WI38 (cell line): ENCODE measurements around the gene ZFR.
"Not testable (repeated sequence)": the region's sequence is repeated elsewhere in the genome, so short reads cannot be mapped to it uniquely, and the experiment has no call there.

Experiments used
- H3K4me3 ChIP-seq: 2 replicates; pipeline ENCODE4 v1.5.1; 2011; ENCODE audit warnings: low read depth, mild to moderate bottlenecking, control low read depth, low read length
- TF ChIP-seq, protein P1 (sequence below): IDR thresholded peaks from 2 replicates; pipeline ENCODE4 v1.5.1; 2012; ENCODE audit warnings: low read depth, mild to moderate bottlenecking, control low read depth, low read length

ZFR gene

DNA sequence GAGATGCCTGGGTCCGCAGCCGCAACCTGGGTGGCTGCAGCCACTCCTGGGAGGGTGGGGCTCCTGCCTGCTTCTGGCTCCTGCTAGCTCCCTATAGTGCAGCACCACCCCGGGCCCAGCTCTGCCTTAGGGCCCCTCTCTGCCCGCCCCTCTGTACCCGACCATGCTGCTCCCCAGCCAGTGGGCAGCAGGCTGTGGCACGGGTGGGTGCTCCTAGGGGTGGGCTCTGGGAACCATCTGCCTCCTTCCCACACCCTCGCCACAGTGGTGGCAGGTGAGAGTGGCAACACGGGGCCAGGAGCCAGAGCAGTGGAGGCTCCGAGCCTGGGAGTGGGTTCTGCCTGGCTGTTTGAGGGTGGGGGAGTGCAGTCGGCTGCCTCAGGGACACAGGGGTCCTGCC lies 124.0 kb downstream of the ZFR start:
- TF ChIP-seq, protein P1, sequence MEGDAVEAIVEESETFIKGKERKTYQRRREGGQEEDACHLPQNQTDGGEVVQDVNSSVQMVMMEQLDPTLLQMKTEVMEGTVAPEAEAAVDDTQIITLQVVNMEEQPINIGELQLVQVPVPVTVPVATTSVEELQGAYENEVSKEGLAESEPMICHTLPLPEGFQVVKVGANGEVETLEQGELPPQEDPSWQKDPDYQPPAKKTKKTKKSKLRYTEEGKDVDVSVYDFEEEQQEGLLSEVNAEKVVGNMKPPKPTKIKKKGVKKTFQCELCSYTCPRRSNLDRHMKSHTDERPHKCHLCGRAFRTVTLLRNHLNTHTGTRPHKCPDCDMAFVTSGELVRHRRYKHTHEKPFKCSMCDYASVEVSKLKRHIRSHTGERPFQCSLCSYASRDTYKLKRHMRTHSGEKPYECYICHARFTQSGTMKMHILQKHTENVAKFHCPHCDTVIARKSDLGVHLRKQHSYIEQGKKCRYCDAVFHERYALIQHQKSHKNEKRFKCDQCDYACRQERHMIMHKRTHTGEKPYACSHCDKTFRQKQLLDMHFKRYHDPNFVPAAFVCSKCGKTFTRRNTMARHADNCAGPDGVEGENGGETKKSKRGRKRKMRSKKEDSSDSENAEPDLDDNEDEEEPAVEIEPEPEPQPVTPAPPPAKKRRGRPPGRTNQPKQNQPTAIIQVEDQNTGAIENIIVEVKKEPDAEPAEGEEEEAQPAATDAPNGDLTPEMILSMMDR: no peak
- H3K4me3 ChIP-seq: no peak overlapping the region

DNA sequence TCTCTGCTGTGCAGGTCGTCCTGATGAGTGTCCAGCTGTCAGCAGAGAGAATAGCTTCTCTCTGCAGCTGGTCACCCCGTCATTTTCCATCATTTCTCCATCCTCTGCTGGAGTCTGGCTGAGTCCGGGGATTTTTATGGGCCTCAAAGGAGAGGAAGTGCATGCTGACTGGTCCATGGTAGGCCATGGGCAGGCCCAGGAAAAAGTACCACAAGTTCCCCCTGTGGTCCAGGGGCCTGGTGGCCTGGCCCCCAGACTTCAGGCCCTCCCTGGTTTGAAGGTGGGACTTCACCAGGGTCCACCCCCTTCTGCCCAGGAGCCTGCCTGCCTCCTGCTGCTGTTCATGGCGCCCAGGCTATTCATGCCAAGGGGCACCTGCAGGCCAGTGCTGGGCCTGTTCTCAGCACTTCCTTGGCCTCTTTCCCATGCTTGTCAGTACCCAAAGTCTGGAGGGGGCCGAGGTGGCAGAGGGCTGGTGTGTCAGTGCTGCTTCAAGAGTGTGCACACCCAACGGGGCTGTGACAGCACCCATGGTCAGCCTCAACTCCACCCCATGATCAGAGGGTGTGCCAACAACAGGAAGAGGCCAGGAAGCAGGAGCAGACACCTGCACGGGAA lies 124.5 kb downstream of the ZFR start:
- H3K4me3 ChIP-seq: no peak overlapping the region
- TF ChIP-seq, protein P1: no peak

DNA sequence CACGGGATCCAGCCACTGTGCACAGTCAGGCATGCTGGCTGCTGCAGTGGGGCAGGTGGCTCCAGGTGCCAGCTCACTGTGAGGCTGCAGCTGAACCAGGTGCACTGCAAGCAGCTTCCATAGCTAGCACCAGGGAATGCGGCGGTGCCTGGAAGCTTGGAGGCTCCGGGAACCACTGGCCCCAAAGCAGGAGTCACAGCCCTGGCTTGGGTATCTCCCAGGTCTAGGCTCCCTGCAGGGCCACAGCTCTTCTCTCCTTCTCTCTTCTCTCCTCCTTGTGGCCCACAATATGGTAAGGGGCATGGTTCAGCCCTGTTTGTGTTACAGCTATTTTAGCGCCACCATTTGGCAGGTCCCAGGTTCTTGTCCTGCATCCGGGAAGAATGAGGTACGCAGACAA lies 125.1 kb downstream of the ZFR start:
- TF ChIP-seq, protein P1: no peak
- no peak overlapping the region for H3K4me3 ChIP-seq

DNA sequence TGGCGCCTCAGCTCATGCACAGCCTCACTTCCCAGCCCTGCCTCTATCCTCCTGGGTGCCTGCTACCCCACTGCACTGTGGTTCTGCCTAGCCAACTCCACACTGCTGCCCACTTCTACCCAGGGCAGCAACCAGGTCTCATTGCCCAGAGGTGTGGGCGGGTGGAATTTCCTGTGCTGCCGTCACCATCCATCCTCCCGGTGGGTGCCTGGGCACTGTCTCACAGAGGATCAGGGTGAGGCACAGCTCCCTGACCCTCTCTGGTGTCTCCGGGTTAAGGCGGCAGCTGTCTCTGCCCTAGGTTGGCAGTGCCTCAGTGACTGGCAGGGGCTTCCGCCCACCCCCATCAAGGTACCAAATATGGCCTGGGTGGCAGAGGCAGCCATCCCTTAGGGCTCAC lies 127.5 kb downstream of the ZFR start:
- no peak overlapping the region for H3K4me3 ChIP-seq
- TF ChIP-seq, protein P1: no peak

DNA sequence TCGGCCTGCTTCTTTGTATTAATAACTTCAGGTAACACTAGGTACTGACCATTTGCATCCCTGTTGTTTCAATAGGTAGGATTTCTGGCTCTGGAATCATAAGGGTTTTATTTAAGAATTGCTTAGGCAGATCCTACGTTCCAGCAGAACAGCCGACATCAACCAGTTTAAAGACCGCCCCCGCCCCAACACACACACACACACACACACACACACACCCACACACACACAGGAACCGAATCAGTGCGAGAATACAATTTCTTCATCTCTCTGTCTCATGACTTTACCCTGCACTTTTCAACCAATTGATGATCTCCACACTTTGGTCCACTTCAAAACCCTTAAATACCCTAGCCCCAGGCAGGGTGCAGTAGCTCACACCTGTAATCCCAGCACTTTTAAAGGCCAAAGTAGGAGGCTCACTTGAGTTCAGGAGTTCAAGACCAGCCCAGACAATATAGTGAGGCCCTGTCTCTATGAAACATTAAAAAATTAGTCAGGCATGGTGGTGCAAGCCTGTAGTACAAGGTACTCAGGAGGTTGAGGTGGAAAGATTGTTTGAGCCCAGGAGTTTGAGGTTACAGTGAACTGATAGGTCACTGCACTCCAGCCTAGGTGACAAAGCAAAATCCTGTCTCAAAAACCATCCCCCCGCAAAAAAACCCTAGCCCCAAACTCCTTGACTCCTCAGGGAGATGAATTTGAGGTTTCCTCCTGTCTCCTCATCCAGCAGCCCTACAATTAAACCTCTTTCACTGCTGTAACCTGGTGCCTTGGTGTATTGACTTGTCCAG lies 129.1 kb downstream of the ZFR start:
- no peak overlapping the region for H3K4me3 ChIP-seq
- TF ChIP-seq, protein P1: no peak

GRCh38 chr5:32314658-32315057 lies 129.9 kb downstream of the ZFR start:
- TF ChIP-seq, protein P1: no peak
- no peak overlapping the region for H3K4me3 ChIP-seq

- not testable (repeated sequence) for H3K4me3 ChIP-seq
These were observed 130.4 kb downstream of the ZFR start for GRCh38 chr5:32314152-32314488.
